Measurements from ENCODE around the gene TMEM95. TPM values are rescaled to one million over a fixed set of nuclear protein-coding genes. Genes with fewer than 3 reads are reported as not detected.

Gene TMEM95
- total and polyA plus RNA-seq, 10 of the 15 experiments (the other 5 are each of a cell fraction or from before 2014, with no cell fraction given), result 0.05 to 0.28 TPM; not detected in 8

- no peaks in the 10 kb centered on the region for H3K9me3 ChIP-seq (replicated peaks; ENCODE audit: control insufficient read depth, insufficient read depth, low read length)
- ChIA-PET POLR2A (no interaction called here), SMC1A (ENCODE audit: uncharacterized antibody, unreplicated experiment) (interaction anchor here (1.4 kb wide), 1 partner anchor 61 kb away, joined by 3 read pairs; no protein-coding TSS in a partner anchor), CTCF (interaction anchor here (1.0 to 3.5 kb wide), 4 partner anchors 69 to 232 kb away, joined by 3 to 47 read pairs (median 21); partner anchors contain the start of genes SENP3 and SOX15), RAD21 (ENCODE audit: unreplicated experiment) (no interaction called here)
- H3K4me3 ChIP-seq, result no peak overlapping the region
- FAIRE-seq, result no peak
- H3K9ac ChIP-seq (ENCODE audit: control insufficient read depth, insufficient read depth, low read length), result no peak overlapping the region
- H3K4me1 ChIP-seq (ENCODE audit: control insufficient read depth, insufficient read depth, low read length), result peaks cover 18% of the 10 kb centered on the region
- no peak overlapping the region for H3K4me2 ChIP-seq (ENCODE audit: control insufficient read depth, insufficient read depth)
- H3K79me2 ChIP-seq (ENCODE audit: control insufficient read depth, insufficient read depth, low read length), result peaks cover 5% of the 10 kb centered on the region
- no peak for ATAC-seq
- H2AFZ ChIP-seq (ENCODE audit: control insufficient read depth, low read depth, low read length), result no peak overlapping the region
- WGBS (ENCODE audit: insufficient coverage, insufficient replicate concordance, low lambda C conversion rate, missing lambda C conversion rate), result 4% methylated on average over 2 of the region's 2 CpGs
- TF ChIP-seq POLR2AphosphoS5 (IDR thresholded peaks at IDR 0.05; ENCODE audit: low read length), result no peak
- TF ChIP-seq PAX5 (IDR thresholded peaks at IDR 0.05; ENCODE audit: borderline replicate concordance, low read depth, low read length), result no peak
- TF ChIP-seq KAT2A (conservative IDR thresholded peaks at IDR 0.05; ENCODE audit: control insufficient read depth, low read depth, low read length), result no peak
- no peak for TF ChIP-seq SREBF1 (IDR thresholded peaks at IDR 0.05; ENCODE audit: low read length)
- TF ChIP-seq RAD51 (IDR thresholded peaks at IDR 0.05), result no peak
- TF ChIP-seq NBN (IDR thresholded peaks at IDR 0.05), result no peak
- no peak for TF ChIP-seq SREBF2 (IDR thresholded peaks at IDR 0.05; ENCODE audit: low read length)
- no peak for TF ChIP-seq IKZF1 (conservative IDR thresholded peaks at IDR 0.05)
- TF ChIP-seq POU2F2 (IDR thresholded peaks at IDR 0.05; ENCODE audit: borderline replicate concordance, low read depth, low read length), result no peak
- no peak for TF ChIP-seq STAT3 (IDR thresholded peaks at IDR 0.05; ENCODE audit: low read depth, low read length)
- TF ChIP-seq BCL11A (IDR thresholded peaks at IDR 0.05; ENCODE audit: low read depth, low read length), result no peak
- in situ Hi-C loops (cut with MboI), result no loop called here
- BruUV-seq (replicated peaks), result no TSS peak
- H4K20me1 ChIP-seq (ENCODE audit: control insufficient read depth, insufficient read depth), result no peaks in the 10 kb centered on the region
- H3K36me3 ChIP-seq (ENCODE audit: control insufficient read depth in 2 of 2, insufficient read depth in 2 of 2, low read length in 1 of 2), result no peaks in the 10 kb centered on the region
- no peak for DNase-seq (ENCODE audit: low read depth, low spot score)
- intact Hi-C loops (cut with micrococcal nuclease; ENCODE audit: unreplicated experiment), result loop anchor here (2.0 kb wide), 1 partner anchor 203 kb away; the partner anchor contains the start of gene SENP3
- H3K27me3 ChIP-seq (replicated peaks in 1 of 2; ENCODE audit: control insufficient read depth in 2 of 2, insufficient read depth in 2 of 2, low read length in 1 of 2), result no peaks in the 10 kb centered on the region
- no peak overlapping the region for H3K27ac ChIP-seq (ENCODE audit: control insufficient read depth, insufficient read depth)
Observed at GRCh38 chr17:7357381-7357780, 2.4 kb downstream of the TMEM95 start.

Data from GM12878 (cell line).